ENCODE measurements around the gene FBXW5.
A peak's percentile ranks its signal among the peaks of the same experiment; 100 is the strongest.

Gene FBXW5

GRCh38 chr9:136949239-136949816 is 4.8 kb upstream of the FBXW5 start:
- no peak for DNase-seq

GRCh38 chr9:136947955-136948510 is 3.5 kb upstream of the FBXW5 start:
- no peak for DNase-seq

GRCh38 chr9:136947028-136947891 is 2.7 kb upstream of the FBXW5 start:
- DNase-seq = no peak

- no peak for DNase-seq
These were observed 1.9 kb upstream of the FBXW5 start for GRCh38 chr9:136946228-136947027.

GRCh38 chr9:136945333-136946227 is 1.0 kb upstream of the FBXW5 start:
- DNase-seq = no peak

GRCh38 chr9:136944212-136944518 is 373 bp downstream of the FBXW5 start:
- no peak for DNase-seq

GRCh38 chr9:136943291-136944211 is 987 bp downstream of the FBXW5 start:
- peak; percentile 25 for DNase-seq

- DNase-seq = no peak
These were observed 1.7 kb downstream of the FBXW5 start for GRCh38 chr9:136942881-136943230.

- no peak for DNase-seq
These were observed 2.2 kb downstream of the FBXW5 start for GRCh38 chr9:136942112-136942880.

- DNase-seq = no peak
These were observed 3.1 kb downstream of the FBXW5 start for GRCh38 chr9:136941231-136942111.

GRCh38 chr9:136940526-136941230 is 3.9 kb downstream of the FBXW5 start:
- no peak for DNase-seq

- no peak for DNase-seq
These were observed 4.5 kb downstream of the FBXW5 start for GRCh38 chr9:136939996-136940525.

- no peak for DNase-seq
These were observed 5.0 kb downstream of the FBXW5 start for GRCh38 chr9:136939431-136939995.

GRCh38 chr9:136937186-136938001 is 7.1 kb downstream of the FBXW5 start:
- no peak for DNase-seq

- no peak for DNase-seq
These were observed 7.8 kb downstream of the FBXW5 start for GRCh38 chr9:136936645-136937170.

- DNase-seq = no peak
These were observed 8.9 kb downstream of the FBXW5 start for GRCh38 chr9:136935651-136936050.

GRCh38 chr9:136934277-136934676 is 10.3 kb downstream of the FBXW5 start:
- no peak for DNase-seq

Data from NCI-H345 (cell line).